ENCODE measurements around the gene PRKAG2.

GRCh38 chr7:151715666-151716315, 161.1 kb downstream of the PRKAG2 start:
- TF ChIP-seq EZH2 (IDR thresholded peaks at IDR 0.05) (no peak), POLR2AphosphoS5 (IDR thresholded peaks at IDR 0.05; ENCODE audit: borderline replicate concordance, low read depth, low read length) (no peak)

Measured in SK-N-MC (cell line).